ENCODE measurements around the gene EGFR. TPM values are rescaled to one million over a fixed set of nuclear protein-coding genes. Genes with fewer than 3 reads are reported as not detected.
A peak's percentile ranks its signal among the peaks of the same experiment; 100 is the strongest.

EGFR gene
- total RNA-seq, 1 donor from 2014 or later = not detected

DNA sequence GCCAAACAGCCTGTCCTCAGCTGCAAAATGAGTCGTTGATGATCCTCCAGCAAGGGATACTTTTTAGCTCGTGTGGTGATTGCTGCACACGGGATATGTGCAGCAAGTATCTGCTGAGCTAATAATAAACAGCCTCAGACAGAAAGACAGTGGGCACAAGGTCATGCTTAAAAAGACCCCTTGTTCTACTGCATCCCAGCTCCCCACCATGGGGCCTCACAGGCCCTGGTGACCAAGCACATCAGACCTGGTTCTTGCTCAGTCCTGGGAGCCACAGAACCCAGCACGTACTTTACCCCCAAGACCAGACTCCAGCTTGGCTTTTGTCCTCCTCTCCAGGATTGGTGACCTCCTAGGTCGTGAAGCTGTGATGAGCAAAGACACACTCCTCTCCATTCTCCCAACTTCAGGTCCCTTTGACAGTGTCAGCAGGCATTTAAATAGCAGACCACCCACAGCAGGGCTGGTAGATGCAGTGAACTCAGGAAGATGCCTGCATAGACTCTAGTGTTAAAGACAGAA, 50.5 kb downstream of the EGFR start:
- Mint-ChIP-seq H3K4me1 (peaks cover 16% of the 10 kb centered on the region), H3K27me3 (peaks cover 23% of the 10 kb centered on the region), H3K27ac (no peak overlapping the region), H3K4me3 (no peak overlapping the region), H3K36me3 (ENCODE audit: low read depth) (no peaks in the 10 kb centered on the region), H3K9me3 (no peaks in the 10 kb centered on the region)
- DNase-seq = no peak
- intact Hi-C loops (cut with micrococcal nuclease) = no loop called here

DNA sequence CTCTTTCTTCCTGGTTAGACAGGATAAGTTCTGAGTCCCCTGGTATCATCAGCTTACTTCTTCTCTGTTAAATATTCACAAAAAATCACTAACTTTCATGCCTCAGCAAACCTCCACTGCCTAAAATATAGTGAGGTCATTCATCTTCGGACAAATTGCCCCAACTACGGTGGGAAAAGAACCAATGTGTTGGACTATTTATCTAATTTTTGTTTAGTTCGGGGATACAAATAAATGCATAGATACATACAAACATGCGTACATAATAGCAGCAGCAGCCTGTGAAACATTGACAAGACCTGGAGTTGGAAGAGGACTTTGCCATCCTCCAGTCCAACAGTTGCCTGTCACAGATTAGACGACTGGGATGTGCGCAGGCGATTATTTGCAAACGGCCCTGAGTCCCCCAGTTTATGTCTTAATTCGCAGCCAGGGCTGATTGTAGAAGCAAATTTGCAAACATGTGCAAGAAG, 51.5 kb downstream of the EGFR start:
- H3K4me1 Mint-ChIP-seq = peaks cover 17% of the 10 kb centered on the region
- H3K4me3 Mint-ChIP-seq = no peak overlapping the region
- DNase-seq = no peak
- peaks cover 21% of the 10 kb centered on the region for H3K27me3 Mint-ChIP-seq
- intact Hi-C loops (cut with micrococcal nuclease) = loop anchor here (5.0 kb wide), 1 partner anchor 62 kb away; no protein-coding TSS in a partner anchor
- H3K9me3 Mint-ChIP-seq = no peaks in the 10 kb centered on the region
- H3K27ac Mint-ChIP-seq = no peak overlapping the region
- no peaks in the 10 kb centered on the region for H3K36me3 Mint-ChIP-seq (ENCODE audit: low read depth)

DNA sequence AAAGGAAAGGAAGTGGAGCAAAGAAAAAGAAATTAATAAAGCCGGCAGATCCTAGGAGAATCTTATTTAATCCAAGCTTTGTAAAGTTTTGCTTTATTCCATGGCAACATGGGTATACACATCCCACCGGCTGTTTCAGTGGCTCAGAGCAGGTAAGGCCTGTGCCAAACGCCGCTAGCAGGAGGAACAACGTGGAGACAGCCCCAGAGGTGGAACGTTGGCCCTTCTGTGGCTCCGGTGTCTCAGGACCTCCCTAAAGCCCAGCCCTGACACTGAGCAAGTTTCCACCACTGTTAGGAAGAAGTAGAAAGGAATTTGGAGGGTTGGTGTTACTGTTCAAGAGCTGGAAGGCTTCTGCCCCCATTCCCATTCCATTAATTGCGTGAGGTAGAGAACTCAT, 52.0 kb downstream of the EGFR start:
- Mint-ChIP-seq H3K4me1 (peaks cover 16% of the 10 kb centered on the region), H3K36me3 (ENCODE audit: low read depth) (no peaks in the 10 kb centered on the region), H3K27me3 (peaks cover 21% of the 10 kb centered on the region), H3K9me3 (no peaks in the 10 kb centered on the region), H3K27ac (no peak overlapping the region), H3K4me3 (no peak overlapping the region)
- DNase-seq = no peak
- intact Hi-C loops (cut with micrococcal nuclease) = loop anchor here (5.0 kb wide), 1 partner anchor 61 kb away; no protein-coding TSS in a partner anchor

DNA sequence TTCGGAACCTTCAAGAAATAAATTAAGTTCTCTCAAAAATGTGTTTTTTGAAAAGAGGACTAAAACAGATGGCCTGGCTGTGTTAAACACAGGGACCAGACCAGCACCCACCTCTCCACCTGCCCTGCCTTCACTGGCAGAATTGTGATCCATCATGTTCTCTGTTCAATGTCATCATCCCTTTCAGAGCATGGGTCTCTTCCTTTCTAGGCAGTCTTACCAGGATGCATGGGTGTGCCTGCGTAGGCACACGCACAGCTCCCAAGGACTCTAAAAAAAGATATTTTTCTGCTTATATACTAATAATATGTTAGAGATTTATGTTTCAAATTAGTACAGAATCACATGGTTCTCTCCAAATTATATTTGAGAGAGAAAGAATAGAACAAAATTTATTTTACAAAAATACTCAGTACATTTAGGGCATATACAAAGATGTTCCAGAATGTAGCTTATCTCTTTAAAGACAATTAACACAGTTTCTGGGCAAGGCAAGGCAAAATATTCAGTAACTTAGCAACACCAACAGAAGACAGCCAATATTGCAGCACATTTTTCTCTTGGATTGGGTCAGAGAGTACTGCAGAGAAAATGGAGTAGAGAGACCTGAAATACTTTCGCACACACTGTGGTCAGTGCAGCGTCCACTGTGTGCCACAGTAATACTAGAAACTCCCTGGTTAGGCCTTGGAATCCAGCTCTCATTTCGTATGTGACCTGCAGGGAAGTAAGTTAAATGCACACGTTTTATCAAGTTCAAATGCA, 52.8 kb downstream of the EGFR start:
- Mint-ChIP-seq H3K4me3 (no peak overlapping the region), H3K9me3 (no peaks in the 10 kb centered on the region), H3K4me1 (peaks cover 15% of the 10 kb centered on the region), H3K27ac (no peak overlapping the region), H3K36me3 (ENCODE audit: low read depth) (no peaks in the 10 kb centered on the region), H3K27me3 (peaks cover 21% of the 10 kb centered on the region)
- intact Hi-C loops (cut with micrococcal nuclease) = loop anchor here (5.0 kb wide), 1 partner anchor 61 kb away; no protein-coding TSS in a partner anchor
- DNase-seq = no peak

DNA sequence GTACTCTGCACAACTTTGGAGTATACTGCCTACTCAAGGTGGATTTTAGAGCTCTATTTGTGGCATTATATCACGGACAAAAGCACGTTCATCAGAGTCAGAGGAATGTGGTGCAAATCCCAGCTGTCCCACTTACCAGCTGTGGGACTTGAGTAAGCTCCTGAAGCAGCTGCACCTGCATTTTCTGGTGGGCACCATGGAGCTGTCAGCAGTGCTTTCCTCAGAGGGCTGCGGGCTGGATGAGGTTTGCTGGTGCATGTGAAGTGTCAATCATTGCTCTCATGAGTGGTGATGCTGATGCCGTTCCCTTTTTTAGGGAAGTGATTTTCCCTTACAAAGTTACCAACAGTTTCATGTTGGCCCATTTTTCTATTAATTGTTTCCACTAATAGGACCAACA, 53.4 kb downstream of the EGFR start:
- Mint-ChIP-seq H3K4me1 (peaks cover 15% of the 10 kb centered on the region), H3K27ac (no peak overlapping the region), H3K9me3 (no peaks in the 10 kb centered on the region), H3K36me3 (ENCODE audit: low read depth) (no peaks in the 10 kb centered on the region), H3K4me3 (no peak overlapping the region), H3K27me3 (peaks cover 16% of the 10 kb centered on the region)
- intact Hi-C loops (cut with micrococcal nuclease) = loop anchor here (5.0 kb wide), 1 partner anchor 60 kb away; no protein-coding TSS in a partner anchor
- DNase-seq = no peak

- Mint-ChIP-seq H3K4me1 (peaks cover 15% of the 10 kb centered on the region), H3K27ac (no peak overlapping the region), H3K27me3 (peaks cover 16% of the 10 kb centered on the region), H3K36me3 (ENCODE audit: low read depth) (no peaks in the 10 kb centered on the region), H3K4me3 (no peak overlapping the region), H3K9me3 (no peaks in the 10 kb centered on the region)
- intact Hi-C loops (cut with micrococcal nuclease) = loop anchor here (5.0 kb wide), 1 partner anchor 59 kb away; no protein-coding TSS in a partner anchor
- DNase-seq = no peak
These were observed 54.3 kb downstream of the EGFR start for GRCh38 chr7:55073051-55073511.

DNA sequence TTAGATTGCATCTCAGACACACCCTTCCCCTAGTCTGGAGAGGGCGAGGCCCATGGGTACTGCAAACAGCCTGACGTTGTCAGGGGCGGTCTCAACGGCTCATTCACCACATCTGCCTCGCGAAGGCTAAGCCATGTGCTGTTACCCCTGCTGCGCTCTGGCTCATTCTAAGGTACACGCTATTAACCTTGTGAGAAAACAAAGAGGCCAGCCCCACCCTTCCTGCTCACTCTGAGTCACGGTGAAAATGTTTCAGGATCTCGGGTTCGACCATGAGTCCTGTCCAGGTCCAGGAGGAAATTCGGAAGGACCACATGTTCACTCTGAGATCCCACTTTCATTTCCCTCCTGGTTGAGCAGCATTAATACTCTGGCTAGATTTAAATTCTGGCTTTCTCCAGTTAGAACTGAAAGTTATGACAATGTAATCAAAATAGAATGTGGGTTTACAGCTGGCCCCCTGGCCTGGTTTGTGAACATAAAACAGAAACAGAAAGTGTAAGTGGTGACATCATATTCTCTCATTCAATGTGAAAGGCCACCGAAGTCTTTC, 55.2 kb downstream of the EGFR start:
- Mint-ChIP-seq H3K4me3 (peak overlapping the region; percentile 59), H3K27me3 (peaks cover 12% of the 10 kb centered on the region), H3K9me3 (no peaks in the 10 kb centered on the region), H3K36me3 (ENCODE audit: low read depth) (no peaks in the 10 kb centered on the region), H3K4me1 (peaks cover 15% of the 10 kb centered on the region), H3K27ac (peak overlapping the region; percentile 64)
- intact Hi-C loops (cut with micrococcal nuclease) = loop anchor here (2.0 to 5.0 kb wide), 2 partner anchors 58 to 79 kb away; no protein-coding TSS in a partner anchor
- DNase-seq = peak; percentile 77

DNA sequence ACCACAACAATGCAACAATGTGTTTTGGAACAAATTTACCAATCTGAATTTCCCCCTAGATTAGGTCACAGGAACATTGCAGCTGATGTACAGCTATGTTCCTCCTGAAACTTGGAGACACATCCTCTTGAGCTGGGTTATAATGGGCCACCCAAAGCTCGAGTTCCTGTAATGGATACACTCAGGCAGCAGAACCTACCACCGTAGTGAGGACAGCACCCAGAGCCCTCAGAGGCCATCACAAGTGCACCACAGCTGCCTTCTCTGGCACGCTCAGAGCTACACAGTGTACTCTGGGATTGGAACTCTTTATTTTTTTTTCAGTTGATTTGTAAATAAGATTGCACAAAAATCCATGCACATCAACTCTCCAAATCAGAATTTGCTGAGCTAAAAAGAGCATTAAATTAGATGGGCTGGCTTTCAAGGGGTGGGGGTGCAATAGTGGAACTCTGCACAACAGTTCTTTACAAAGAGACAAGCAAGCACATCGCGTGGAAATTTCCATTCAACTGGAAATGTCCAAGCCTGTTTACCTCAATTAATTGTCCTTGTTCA, 56.7 kb downstream of the EGFR start:
- peaks cover 15% of the 10 kb centered on the region for H3K4me1 Mint-ChIP-seq
- H3K36me3 Mint-ChIP-seq (ENCODE audit: low read depth) = no peaks in the 10 kb centered on the region

GRCh38 chr7:55077561-55078410, 59.0 kb downstream of the EGFR start:
- no peaks in the 10 kb centered on the region for H3K9me3 Mint-ChIP-seq
- H3K4me3 Mint-ChIP-seq = no peak overlapping the region
- intact Hi-C loops (cut with micrococcal nuclease) = no loop called here
- H3K27me3 Mint-ChIP-seq = peaks cover 12% of the 10 kb centered on the region
- peaks cover 15% of the 10 kb centered on the region for H3K4me1 Mint-ChIP-seq
- no peaks in the 10 kb centered on the region for H3K36me3 Mint-ChIP-seq (ENCODE audit: low read depth)
- no peak for DNase-seq
- no peak overlapping the region for H3K27ac Mint-ChIP-seq

More for the DNA sequence above, 56.7 kb downstream of the EGFR start:
- Mint-ChIP-seq H3K27ac (no peak overlapping the region), H3K4me3 (no peak overlapping the region), H3K9me3 (no peaks in the 10 kb centered on the region), H3K27me3 (peaks cover 10% of the 10 kb centered on the region)
- DNase-seq = no peak
- intact Hi-C loops (cut with micrococcal nuclease) = loop anchor here (2.0 kb wide), 1 partner anchor 81 kb away; no protein-coding TSS in a partner anchor

- no peak for DNase-seq
- H3K4me3 Mint-ChIP-seq = no peak overlapping the region
- peaks cover 7% of the 10 kb centered on the region for H3K4me1 Mint-ChIP-seq
- intact Hi-C loops (cut with micrococcal nuclease) = no loop called here
- peaks cover 16% of the 10 kb centered on the region for H3K27me3 Mint-ChIP-seq
- H3K27ac Mint-ChIP-seq = no peak overlapping the region
- no peaks in the 10 kb centered on the region for H3K36me3 Mint-ChIP-seq (ENCODE audit: low read depth)
- H3K9me3 Mint-ChIP-seq = no peaks in the 10 kb centered on the region
These were observed 59.9 kb downstream of the EGFR start for GRCh38 chr7:55078465-55079372.

GRCh38 chr7:55080000-55080623, 61.3 kb downstream of the EGFR start:
- Mint-ChIP-seq H3K9me3 (no peaks in the 10 kb centered on the region), H3K4me1 (peaks cover 2% of the 10 kb centered on the region), H3K27me3 (peaks cover 27% of the 10 kb centered on the region), H3K27ac (no peak overlapping the region), H3K36me3 (ENCODE audit: low read depth) (no peaks in the 10 kb centered on the region), H3K4me3 (no peak overlapping the region)
- intact Hi-C loops (cut with micrococcal nuclease) = no loop called here
- no peak for DNase-seq

DNA sequence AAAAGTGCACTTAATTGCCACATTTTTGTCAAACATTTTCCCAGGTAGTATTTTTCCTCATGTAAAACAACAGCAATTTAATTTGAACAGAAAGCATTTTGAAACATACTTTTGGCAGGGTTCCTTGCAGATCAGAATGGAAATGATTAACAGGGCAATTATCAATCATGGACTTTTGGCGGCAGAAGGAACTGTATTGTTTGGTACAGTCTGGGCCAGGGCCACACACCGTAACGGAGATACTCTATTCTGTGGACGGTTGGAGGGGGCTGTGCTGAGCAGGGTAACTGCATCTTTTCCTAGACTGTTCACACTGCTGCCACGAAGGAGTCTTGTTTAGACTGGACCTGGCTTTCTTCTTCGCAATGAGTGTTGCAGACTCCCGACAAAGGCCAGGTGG, 62.3 kb downstream of the EGFR start:
- intact Hi-C loops (cut with micrococcal nuclease) = no loop called here
- DNase-seq = no peak
- Mint-ChIP-seq H3K27me3 (peaks cover 33% of the 10 kb centered on the region), H3K9me3 (no peaks in the 10 kb centered on the region), H3K4me1 (peaks cover 4% of the 10 kb centered on the region), H3K4me3 (no peak overlapping the region), H3K36me3 (ENCODE audit: low read depth) (no peaks in the 10 kb centered on the region), H3K27ac (no peak overlapping the region)

All from activated CD4-positive, alpha-beta T cell treated with anti-CD3 and anti-CD28 coated beads, Interleukin-2, amount 10 ng/mL, durations not matched to agents 24 days and 14 days (primary cell).